NCI-H2107 treated with DMSO at 0.1 percent for 48 hours (cell line): ENCODE results near the gene LRRC2.
"Not testable (repeated sequence)": the region's sequence is repeated elsewhere in the genome, so short reads cannot be mapped to it uniquely, and the experiment has no call there.

Experiments
- DNase-seq: peaks from one replicate; lab custom pipeline; 2025; ENCODE audit not compliant: unreplicated experiment; lab: John Stamatoyannopoulos, UW

The LRRC2 gene

GRCh38 chr3:46566040-46566641, at the start of gene LRRC2:
Gene LRRC2 (minus strand): TSS chr3:46566302. CDS start chr3:46551591, 14,711 bp downstream.
- DNase-seq: peak; percentile 11

- DNase-seq: no peak
Measured at GRCh38 chr3:46615050-46615775, 49.1 kb upstream of the LRRC2 start.

- DNase-seq: no peak
Measured at GRCh38 chr3:46614431-46614830, 48.3 kb upstream of the LRRC2 start.

- no peak for DNase-seq
Measured at GRCh38 chr3:46613313-46614005, 47.4 kb upstream of the LRRC2 start.

- peak; percentile 7 for DNase-seq
Measured at GRCh38 chr3:46612324-46612723, 46.2 kb upstream of the LRRC2 start, which contains the start of gene FAM240A. Gene FAM240A (plus strand): TSS chr3:46612525. CDS start chr3:46612684, 159 bp downstream.

GRCh38 chr3:46609944-46610722, 44.0 kb upstream of the LRRC2 start:
- no peak for DNase-seq

GRCh38 chr3:46609212-46609721, 43.2 kb upstream of the LRRC2 start:
- DNase-seq: no peak

- no peak for DNase-seq
Measured at GRCh38 chr3:46607603-46608028, 41.5 kb upstream of the LRRC2 start.

- DNase-seq: no peak
Measured at GRCh38 chr3:46604127-46604526, 38.0 kb upstream of the LRRC2 start.

GRCh38 chr3:46603446-46604046, 37.4 kb upstream of the LRRC2 start:
- DNase-seq: no peak

GRCh38 chr3:46599590-46599989, 33.5 kb upstream of the LRRC2 start:
- DNase-seq: no peak

GRCh38 chr3:46595819-46596314, 29.8 kb upstream of the LRRC2 start:
- DNase-seq: no peak

GRCh38 chr3:46594723-46595122, 28.6 kb upstream of the LRRC2 start:
- no peak for DNase-seq

GRCh38 chr3:46593979-46594378, 27.9 kb upstream of the LRRC2 start:
- no peak for DNase-seq

GRCh38 chr3:46593274-46593862, 27.3 kb upstream of the LRRC2 start:
- no peak for DNase-seq

GRCh38 chr3:46587268-46587667, 21.2 kb upstream of the LRRC2 start:
- DNase-seq: not testable (repeated sequence)

- no peak for DNase-seq
Measured at GRCh38 chr3:46586738-46587246, 20.7 kb upstream of the LRRC2 start.

- no peak for DNase-seq
Measured at GRCh38 chr3:46585799-46586693, 19.9 kb upstream of the LRRC2 start.
